Tibial nerve (tissue), 4 donors: ENCODE measurements around the gene DDX23. TPM values are rescaled to one million over a fixed set of nuclear protein-coding genes. Genes with fewer than 3 reads are reported as not detected.

Experiments
- DNase-seq, 2 donors: peaks; one replicate each; pipeline ENCODE4 v3.0.0-alpha.2; 2019; ENCODE audit warnings: low spot score in 2 of 2
- H3K27ac ChIP-seq, 4 donors: fragments of 200-600 bp; sonication (generic) in 3 of 4; one replicate each; pipeline ENCODE4 v1.5.1; 2017 to 2019; ENCODE audit warnings: mild to moderate bottlenecking in 1 of 4
- H3K27me3 ChIP-seq, 2 donors: fragments of 200-600 bp; sonication (generic) in 1 of 2; one replicate each; pipeline versions ENCODE4 v1.5.1 to v1.6.0; 2017 to 2019
- H3K36me3 ChIP-seq, 3 donors: fragments of 200-600 bp; sonication (generic); one replicate each; pipeline ENCODE4 v1.5.1; 2018 to 2019
- H3K4me1 ChIP-seq, 4 donors: fragments of 200-600 bp; sonication (generic) in 3 of 4; one replicate each; pipeline ENCODE4 v1.5.1; 2017 to 2019
- H3K4me3 ChIP-seq, 4 donors: fragments of 200-600 bp; sonication (generic) in 3 of 4; one replicate each; pipeline ENCODE4 v1.5.1; 2017 to 2019; ENCODE audit warnings: mild to moderate bottlenecking in 1 of 4, moderate library complexity in 1 of 4
- H3K9me3 ChIP-seq, 4 donors: fragments of 200-600 bp; sonication (generic) in 3 of 4; one replicate each; pipeline ENCODE4 v1.5.1; 2017 to 2019
- EP300 ChIP-seq, 2 donors: sonication (generic); formaldehyde crosslinking; IDR thresholded peaks; one replicate each; pipeline ENCODE4 v1.6.1; 2017; ENCODE audit warnings: antibody characterized with exemption in 2 of 2, mild to moderate bottlenecking in 1 of 2
- WGBS, 2 donors: methylation state at CpG; one replicate each; pipeline ENCODE4 v1.1.5; 2018; 5-methylcytosine and 5-hydroxymethylcytosine counted together
- small RNA-seq: library from RNA; depleted of rRNA; stranded (forward); fragments of <200 nt; gene quantifications from one replicate; pipeline ENCODE3, GENCODE V24; 2016
- total RNA-seq, 4 donors: library from RNA; depleted of rRNA; stranded (reverse); fragments of >200 nt; gene quantifications; one replicate each; pipeline ENCODE4 v1.1.0, GENCODE V29; 2016
- TF ChIP-seq, protein P1 (sequence below), 5 experiments: fragments of 200-600 bp in 3 of 5; fragments of 450-650 bp in 2 of 5; sonication (generic) in 3 of 5; IDR thresholded peaks; one replicate each; pipeline ENCODE4 v1.5.1; 2016 to 2019; ENCODE audit warnings: antibody characterized with exemption in 5 of 5, mild to moderate bottlenecking in 3 of 5, moderate library complexity in 2 of 5

DDX23 gene
- total RNA-seq, 4 donors from 2014 or later = 40.9 to 73.7 (median 49.8) TPM

DNA sequence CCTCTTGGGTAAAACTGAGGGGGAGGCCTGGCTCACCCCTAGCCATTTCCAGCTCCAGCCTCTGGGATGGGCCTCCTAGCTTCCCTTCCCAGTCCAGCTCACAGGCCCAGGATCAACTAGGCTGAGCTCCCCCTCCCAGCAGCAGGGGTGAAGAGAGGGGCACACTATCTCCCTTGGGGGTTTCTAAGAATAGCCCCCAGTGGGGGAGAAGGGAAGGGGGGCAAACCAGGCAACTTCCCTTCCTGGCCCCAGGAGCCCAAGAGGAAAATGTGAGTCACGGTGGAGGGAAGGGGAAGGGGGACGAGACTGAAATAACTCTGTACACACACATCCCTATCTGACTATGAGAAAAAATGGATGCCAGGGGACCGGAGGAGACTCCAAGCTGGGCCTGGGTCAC is 72.1 kb downstream of the DDX23 start:
- Histone ChIP-seq H3K27me3 (no peaks in the 10 kb centered on the region), H3K27ac (peak overlapping the region in 3 of 4 donors; percentile 21 to 81 (median 67)), H3K4me3 (no peak overlapping the region), H3K9me3 (no peaks in the 10 kb centered on the region), H3K4me1 (peaks cover 0 to 69% (median 29%) of the 10 kb centered on the region in 4 donors), H3K36me3 (peaks cover 0 to 47% (median 0%) of the 10 kb centered on the region in 3 donors)
- peak in 1 of 2 donors; percentile 17 for DNase-seq
- TF ChIP-seq, protein P1, sequence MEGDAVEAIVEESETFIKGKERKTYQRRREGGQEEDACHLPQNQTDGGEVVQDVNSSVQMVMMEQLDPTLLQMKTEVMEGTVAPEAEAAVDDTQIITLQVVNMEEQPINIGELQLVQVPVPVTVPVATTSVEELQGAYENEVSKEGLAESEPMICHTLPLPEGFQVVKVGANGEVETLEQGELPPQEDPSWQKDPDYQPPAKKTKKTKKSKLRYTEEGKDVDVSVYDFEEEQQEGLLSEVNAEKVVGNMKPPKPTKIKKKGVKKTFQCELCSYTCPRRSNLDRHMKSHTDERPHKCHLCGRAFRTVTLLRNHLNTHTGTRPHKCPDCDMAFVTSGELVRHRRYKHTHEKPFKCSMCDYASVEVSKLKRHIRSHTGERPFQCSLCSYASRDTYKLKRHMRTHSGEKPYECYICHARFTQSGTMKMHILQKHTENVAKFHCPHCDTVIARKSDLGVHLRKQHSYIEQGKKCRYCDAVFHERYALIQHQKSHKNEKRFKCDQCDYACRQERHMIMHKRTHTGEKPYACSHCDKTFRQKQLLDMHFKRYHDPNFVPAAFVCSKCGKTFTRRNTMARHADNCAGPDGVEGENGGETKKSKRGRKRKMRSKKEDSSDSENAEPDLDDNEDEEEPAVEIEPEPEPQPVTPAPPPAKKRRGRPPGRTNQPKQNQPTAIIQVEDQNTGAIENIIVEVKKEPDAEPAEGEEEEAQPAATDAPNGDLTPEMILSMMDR (IDR thresholded peaks at IDR 0.05) = no peak
- peak in 1 of 2 donors; percentile 69 for TF ChIP-seq EP300 (IDR thresholded peaks at IDR 0.05)
- WGBS, 2 donors = 9 to 16% methylated on average over 3 of the region's 3 CpGs

Small RNAs within 50 kb of the gene (small RNA-seq; reads per million reads assigned to genes)
- gene RF00019 = not detected
- not detected for gene RNU6-600P

Other genes with a start within 250 kb of the DDX23 start
- 100 to 1,000 TPM in 1 of 4 donors, 10 to 100 TPM in 3; 58.4 to 101 (median 69.4) TPM for gene KANSL2, start 169.9 kb downstream of the DDX23 start, total RNA-seq
- gene CCNT1, start 135.5 kb downstream of the DDX23 start, total RNA-seq = 10 to 100 TPM; 21.3 to 32.1 (median 24.9) TPM
- 10 to 100 TPM; 53.3 to 74.7 (median 57.1) TPM for gene ADCY6, start 63.1 kb downstream of the DDX23 start, total RNA-seq
- 10 to 100 TPM in 3 of 4 donors, 1 to 10 TPM in 1; 9.8 to 31.2 (median 20.7) TPM for gene CACNB3, start 33.7 kb downstream of the DDX23 start, total RNA-seq
- 1 to 10 TPM in 1 of 4 donors, not detected in 3; 1.8 TPM for gene RND1, start 13.7 kb upstream of the DDX23 start, total RNA-seq
- gene FKBP11, start 73.3 kb upstream of the DDX23 start, total RNA-seq = 10 to 100 TPM in 2 of 4 donors, 1 to 10 TPM in 2; 6.1 to 13.6 (median 10.7) TPM
- 10 to 100 TPM; 45.3 to 55.2 (median 49.3) TPM for gene ARF3, start 105.3 kb upstream of the DDX23 start, total RNA-seq
- gene WNT10B, start 119.6 kb upstream of the DDX23 start, total RNA-seq = 10 to 100 TPM in 1 of 4 donors, 1 to 10 TPM in 2, under 1 TPM in 1; 0.60 to 11.0 (median 3.6) TPM
- not detected for gene WNT1, start 126.2 kb upstream of the DDX23 start, total RNA-seq
- gene DDN, start 147.2 kb upstream of the DDX23 start, total RNA-seq = not detected
- gene PRKAG1, start 166.6 kb upstream of the DDX23 start, total RNA-seq = 10 to 100 TPM; 40.6 to 60.7 (median 46.1) TPM
- 100 to 1,000 TPM in 1 of 4 donors, 10 to 100 TPM in 3; 53.5 to 102 (median 76.9) TPM for gene KMT2D, start 208.6 kb upstream of the DDX23 start, total RNA-seq
- 1 to 10 TPM in 2 of 4 donors, not detected in 2; 1.1 to 4.3 TPM for gene RHEBL1, start 217.8 kb upstream of the DDX23 start, total RNA-seq
- 10 to 100 TPM; 55.5 to 94.7 (median 60.1) TPM for gene DHH, start 242.6 kb upstream of the DDX23 start, total RNA-seq